Measurements from ENCODE around the gene TIMM10. TPM values are rescaled to one million over a fixed set of nuclear protein-coding genes. Genes with fewer than 3 reads are reported as not detected.
A peak's percentile ranks its signal among the peaks of the same experiment; 100 is the strongest.

TIMM10 gene
- total RNA-seq = 10 to 100 TPM in 2 of 4 donors, 1 to 10 TPM in 1, not detected in 1; 1.6 to 36.8 (median 34.0) TPM

GRCh38 chr11:57530596-57531507 is at the start of gene TIMM10:
TIMM10 (minus strand) TSS chr11:57530754; CDS start chr11:57530189, 565 bp downstream.
- DNase-seq = peak; percentile 96
- Histone ChIP-seq H3K9me3 (no peaks in the 10 kb centered on the region), H3K27ac (peak within 1 kb of the TSS; percentile 68 to 81 (median 78)), H3K27me3 (no peaks in the 10 kb centered on the region), H3K4me3 (peak within 1 kb of the TSS; percentile 63 to 90 (median 72)), H3K4me1 (peaks cover 9 to 20% (median 13%) of the 10 kb centered on the region in 4 donors), H3K36me3 (no peaks in the 10 kb centered on the region)
- in situ Hi-C loops (cut with MboI; ENCODE audit: low pct_ligation_motif_present in 1 of 4, low pct_unique_long_range_greater_than_20kb in 1 of 4, low sequenced_read_pairs in 3 of 4) (no loop called here), intact Hi-C loops (cut with DNase I; ENCODE audit: low total_unique reads) (no loop called here)
- TF ChIP-seq CTCF (IDR thresholded peaks at IDR 0.05) (peak in 1 of 5 experiments; percentile 7), POLR2AphosphoS5 (IDR thresholded peaks at IDR 0.05) (peak; percentile 71 to 87 (median 76)), EP300 (IDR thresholded peaks at IDR 0.05; ENCODE audit: low read depth) (peak; percentile 27), POLR2A (IDR thresholded peaks at IDR 0.05) (peak; percentile 59)
- whole genome bisulfite sequencing, 2 donors (ENCODE audit: low coverage in 1 of 2) = 1% methylated on average over 17 to 47 of the region's 49 CpGs

GRCh38 chr11:57574061-57574460 is 43.5 kb upstream of the TIMM10 start:
- H3K27me3 ChIP-seq = no peaks in the 10 kb centered on the region
- H3K27ac ChIP-seq = no peak overlapping the region
- in situ Hi-C loops (cut with MboI; ENCODE audit: low pct_ligation_motif_present in 1 of 4, low pct_unique_long_range_greater_than_20kb in 1 of 4, low sequenced_read_pairs in 3 of 4) (loop anchor here in 2 of 4 donors (5.0 to 25.0 kb wide), 3 partner anchors 61 to 238 kb away; no protein-coding TSS in a partner anchor), intact Hi-C loops (cut with DNase I; ENCODE audit: low total_unique reads) (no loop called here)
- no peak overlapping the region for H3K4me3 ChIP-seq
- H3K4me1 ChIP-seq = peaks cover 0 to 1% (median 0%) of the 10 kb centered on the region in 4 donors
- H3K9me3 ChIP-seq = no peaks in the 10 kb centered on the region
- no peaks in the 10 kb centered on the region for H3K36me3 ChIP-seq
- no peak for DNase-seq
- TF ChIP-seq POLR2AphosphoS5 (IDR thresholded peaks at IDR 0.05) (no peak), POLR2A (IDR thresholded peaks at IDR 0.05) (no peak), EP300 (IDR thresholded peaks at IDR 0.05; ENCODE audit: low read depth) (no peak), CTCF (IDR thresholded peaks at IDR 0.05) (no peak)
- WGBS, 2 donors (ENCODE audit: low coverage in 1 of 2) = 65 to 66% methylated on average over 4 of the region's 4 CpGs

GRCh38 chr11:57571606-57572005 is 41.1 kb upstream of the TIMM10 start:
- Histone ChIP-seq H3K36me3 (no peaks in the 10 kb centered on the region), H3K9me3 (no peaks in the 10 kb centered on the region), H3K27me3 (no peaks in the 10 kb centered on the region), H3K4me1 (peaks cover under 1 to 14% (median 10%) of the 10 kb centered on the region in 4 donors), H3K27ac (no peak overlapping the region), H3K4me3 (no peak overlapping the region)
- WGBS, 2 donors (ENCODE audit: low coverage in 1 of 2) = 57% methylated on average over 2 of the region's 2 CpGs; no CpG with 5 or more reads in 1 of the 2 donors
- intact Hi-C loops (cut with DNase I; ENCODE audit: low total_unique reads) (no loop called here), in situ Hi-C loops (cut with MboI; ENCODE audit: low pct_ligation_motif_present in 1 of 4, low pct_unique_long_range_greater_than_20kb in 1 of 4, low sequenced_read_pairs in 3 of 4) (loop anchor here in 2 of 4 donors (5.0 to 25.0 kb wide), 3 partner anchors 63 to 241 kb away; no protein-coding TSS in a partner anchor)
- TF ChIP-seq POLR2A (IDR thresholded peaks at IDR 0.05) = no peak
- no peak for TF ChIP-seq CTCF (IDR thresholded peaks at IDR 0.05)
- no peak for TF ChIP-seq POLR2AphosphoS5 (IDR thresholded peaks at IDR 0.05)
- no peak for TF ChIP-seq EP300 (IDR thresholded peaks at IDR 0.05; ENCODE audit: low read depth)
- DNase-seq = no peak

GRCh38 chr11:57568330-57568766 is 37.8 kb upstream of the TIMM10 start:
- H3K4me3 ChIP-seq = peak overlapping the region; percentile 70 to 81 (median 76)
- intact Hi-C loops (cut with DNase I; ENCODE audit: low total_unique reads) = loop anchor here (1.0 kb wide), 1 partner anchor 73 kb away; no protein-coding TSS in a partner anchor
- peak overlapping the region; percentile 82 to 90 (median 88) for H3K27ac ChIP-seq
- no peaks in the 10 kb centered on the region for H3K27me3 ChIP-seq
- H3K9me3 ChIP-seq = no peaks in the 10 kb centered on the region
- no peak for DNase-seq
- TF ChIP-seq CTCF (IDR thresholded peaks at IDR 0.05) = peak; percentile 84 to 93 (median 89)
- TF ChIP-seq POLR2AphosphoS5 (IDR thresholded peaks at IDR 0.05) = no peak
- peaks cover 10 to 27% (median 16%) of the 10 kb centered on the region in 4 donors for H3K4me1 ChIP-seq
- no peaks in the 10 kb centered on the region for H3K36me3 ChIP-seq
- in situ Hi-C loops (cut with MboI; ENCODE audit: low pct_ligation_motif_present in 1 of 4, low pct_unique_long_range_greater_than_20kb in 1 of 4, low sequenced_read_pairs in 3 of 4) = loop anchor here in 2 of 4 donors (10.0 to 25.0 kb wide), 2 partner anchors 76 to 244 kb away; partner anchors contain the start of gene YPEL4 (in 1 of the 2)
- 26 to 100% methylated on average over 1 to 6 of the region's 6 CpGs for WGBS, 2 donors (ENCODE audit: low coverage in 1 of 2)

Measured in transverse colon (tissue), 4 donors.